Small intestine (tissue), 7 donors: ENCODE measurements around the gene PSMD10. TPM values are rescaled to one million over a fixed set of nuclear protein-coding genes. Genes with fewer than 3 reads are reported as not detected.

Source experiments
- DNase-seq, 2 donors: peaks; one replicate each; pipeline versions ENCODE4 v3.0.0 to v3.0.0-alpha.2; 2013
- FAIRE-seq: peaks from 2 replicates; lab custom pipeline; 2012; peaks lifted over from hg19 to GRCh38; lab: Jason Lieb, UNC
- H3K27ac ChIP-seq, 3 donors: one replicate each; pipeline ENCODE4 v1.5.1; 2013; ENCODE audit warnings: low read length in 2 of 3, mild to moderate bottlenecking in 2 of 3, control low read depth in 1 of 3, inconsistent platforms in 1 of 3, low read depth in 1 of 3, moderate library complexity in 1 of 3
- H3K27me3 ChIP-seq, 3 donors: one replicate each; pipeline ENCODE4 v1.6.1; 2013; ENCODE audit warnings: low read length in 3 of 3, inconsistent platforms in 1 of 3; ENCODE audit not compliant: control insufficient read depth in 3 of 3, insufficient read depth in 3 of 3
- H3K36me3 ChIP-seq, 3 donors: one replicate each; pipeline ENCODE4 v1.6.1; 2013; ENCODE audit warnings: low read length in 3 of 3, inconsistent platforms in 1 of 3, low read depth in 1 of 3, mild to moderate bottlenecking in 1 of 3, moderate library complexity in 1 of 3; ENCODE audit not compliant: control insufficient read depth in 3 of 3, insufficient read depth in 2 of 3
- H3K4me1 ChIP-seq, 3 donors: one replicate each; pipeline ENCODE4 v1.6.1; 2013; ENCODE audit warnings: low read length in 2 of 3, inconsistent platforms in 1 of 3, low read depth in 1 of 3, mild to moderate bottlenecking in 1 of 3, moderate library complexity in 1 of 3; ENCODE audit not compliant: control insufficient read depth in 3 of 3, insufficient read depth in 2 of 3
- H3K4me3 ChIP-seq, 3 donors: one replicate each; pipeline ENCODE4 v1.5.1; 2013; ENCODE audit warnings: low read length in 3 of 3, control low read depth in 1 of 3, inconsistent platforms in 1 of 3, low read depth in 1 of 3, mild to moderate bottlenecking in 1 of 3, moderate library complexity in 1 of 3
- H3K9me3 ChIP-seq, 2 donors: one replicate each; pipeline ENCODE4 v1.6.1; 2013; ENCODE audit warnings: low read depth in 1 of 2, low read length in 1 of 2; ENCODE audit not compliant: control insufficient read depth in 2 of 2, insufficient read depth in 1 of 2
- WGBS, 3 donors: extraction: QIAGEN DNeasy Blood & Tissue Kit; methylation state at CpG; one replicate each; pipeline ENCODE4 v1.1.7; 2013; 5-methylcytosine and 5-hydroxymethylcytosine counted together
- polyA plus RNA-seq, 4 donors: library from polyadenylated mRNA; stranded (reverse) in 3 of 4; unstranded in 1 of 4; fragments of 200-250 nt in 3 of 4; fragments of 120-200 nt in 1 of 4; gene quantifications; one replicate each; pipeline versions ENCODE4 v1.2.1 to v1.2.3, GENCODE V29; 2013
- donor health status: healthy with polysubstance abuse.
- donor health status: control.
- donor health status: control.
- donor health status: Bipolar disorder and iron deficiency.
- donor health status: healthy.

PSMD10 gene
- polyA plus RNA-seq, 4 donors = 27.3 to 63.1 (median 45.1) TPM

GRCh38 chrX:108036298-108036973 is 54.9 kb downstream of the PSMD10 start:
- no peaks in the 10 kb centered on the region for H3K9me3 ChIP-seq
- no peaks in the 10 kb centered on the region for H3K36me3 ChIP-seq
- FAIRE-seq (no peak), DNase-seq (peak; percentile 68 to 79)
- H3K27me3 ChIP-seq = no peaks in the 10 kb centered on the region
- H3K27ac ChIP-seq = peak overlapping the region in 1 of 3 donors; percentile 73
- 53 to 74% (median 60%) methylated on average over 4 of the region's 4 CpGs for WGBS, 3 donors
- H3K4me1 ChIP-seq = peaks cover 0 to 12% (median 0%) of the 10 kb centered on the region in 3 donors
- no peak overlapping the region for H3K4me3 ChIP-seq

- no peak overlapping the region for H3K4me3 ChIP-seq
- WGBS, 3 donors = 69 to 82% (median 75%) methylated on average over 3 of the region's 3 CpGs
- no peak for DNase-seq
- H3K4me1 ChIP-seq = peaks cover 0 to 12% (median 0%) of the 10 kb centered on the region in 3 donors
- H3K36me3 ChIP-seq = no peaks in the 10 kb centered on the region
- H3K9me3 ChIP-seq = no peaks in the 10 kb centered on the region
- no peak overlapping the region for H3K27ac ChIP-seq
- no peaks in the 10 kb centered on the region for H3K27me3 ChIP-seq
- no peak for FAIRE-seq
Measured at GRCh38 chrX:108034725-108035124, 56.6 kb downstream of the PSMD10 start.

Other genes starting within 250 kb of the PSMD10 start
- not detected for gene TEX13B, start 109.2 kb downstream of the PSMD10 start, polyA plus RNA-seq
- gene VSIG1, start 46.5 kb downstream of the PSMD10 start, polyA plus RNA-seq = under 1 TPM in 3 of 4 donors, not detected in 1; 0.16 to 0.45 (median 0.43) TPM
- 10 to 100 TPM; 12.2 to 32.2 (median 24.8) TPM for gene ATG4A, start 236 bp upstream of the PSMD10 start, polyA plus RNA-seq